ENCODE data around the gene BTF3.

GRCh38 chr5:73532195-73532594 is 34.0 kb downstream of the BTF3 start:
- TF ChIP-seq CTCF (IDR thresholded peaks at IDR 0.05; ENCODE audit: low read length) (no peak), EZH2 (optimal IDR thresholded peaks at IDR 0.05; ENCODE audit: low read depth, low read length) (no peak), EZH2phosphoT487 (IDR thresholded peaks at IDR 0.05; ENCODE audit: low read length) (no peak)
